Ectodermal cell (in vitro differentiated cells): ENCODE data around the gene NR2E1.
A peak's percentile ranks its signal among the peaks of the same experiment; 100 is the strongest.

Experiments
- H3K27ac ChIP-seq: 2 replicates; pipeline ENCODE4 v1.7.0; 2013; ENCODE audit warnings: mild to moderate bottlenecking, low read depth, low read length; ENCODE audit not compliant: insufficient read depth, poor library complexity, severe bottlenecking
- H3K27me3 ChIP-seq: 2 replicates; pipeline ENCODE4 v1.7.0; 2013; ENCODE audit warnings: mild to moderate bottlenecking, low read length; ENCODE audit not compliant: insufficient read depth, control insufficient read depth, poor library complexity, severe bottlenecking
- H3K36me3 ChIP-seq: one replicate; pipeline ENCODE4 v1.7.0; 2013; ENCODE audit warnings: low read length; ENCODE audit not compliant: control insufficient read depth, insufficient read depth
- H3K4me1 ChIP-seq: one replicate; pipeline ENCODE4 v1.7.0; 2013; ENCODE audit warnings: low read length; ENCODE audit not compliant: control insufficient read depth, insufficient read depth
- H3K4me3 ChIP-seq: 2 replicates; pipeline ENCODE4 v1.7.0; 2013; ENCODE audit warnings: low read depth, low read length, control low read depth; ENCODE audit not compliant: insufficient read depth
- H3K9me3 ChIP-seq: 2 replicates; pipeline ENCODE4 v1.7.0; 2013; ENCODE audit warnings: mild to moderate bottlenecking, low read length, moderate library complexity; ENCODE audit not compliant: control insufficient read depth
- WGBS, 2 experiments: methylation state at CpG; one replicate each; pipeline ENCODE4 v1.1.7; 2013; ENCODE audit warnings: missing lambda C conversion rate in 2 of 2; 5-methylcytosine and 5-hydroxymethylcytosine counted together

Gene NR2E1

GRCh38 chr6:108152446-108152845, 13.4 kb upstream of the NR2E1 start:
- Histone ChIP-seq H3K4me3 (no peak overlapping the region), H3K27me3 (peaks cover 78% of the 10 kb centered on the region), H3K27ac (no peak overlapping the region), H3K36me3 (no peaks in the 10 kb centered on the region), H3K9me3 (no peaks in the 10 kb centered on the region), H3K4me1 (peaks cover 18% of the 10 kb centered on the region)
- WGBS, 2 experiments: 94 to 96% methylated on average over 4 of the region's 4 CpGs

GRCh38 chr6:108156180-108156937, 9.5 kb upstream of the NR2E1 start:
- Histone ChIP-seq H3K9me3 (no peaks in the 10 kb centered on the region), H3K36me3 (no peaks in the 10 kb centered on the region), H3K4me3 (no peak overlapping the region), H3K27ac (no peak overlapping the region), H3K27me3 (peaks cover 96% of the 10 kb centered on the region), H3K4me1 (peaks cover 31% of the 10 kb centered on the region)
- whole genome bisulfite sequencing, 2 experiments: 12% methylated on average over 10 of the region's 10 CpGs

- H3K27me3 ChIP-seq: peaks cover 99% of the 10 kb centered on the region
- 4 to 11% methylated on average over 8 of the region's 8 CpGs for WGBS, 2 experiments
- H3K27ac ChIP-seq: no peak overlapping the region
- H3K9me3 ChIP-seq: no peaks in the 10 kb centered on the region
- H3K4me3 ChIP-seq: peak overlapping the region; percentile 20
- H3K36me3 ChIP-seq: no peaks in the 10 kb centered on the region
- peaks cover 31% of the 10 kb centered on the region for H3K4me1 ChIP-seq
Measured at GRCh38 chr6:108156938-108157233, 8.9 kb upstream of the NR2E1 start.

DNA sequence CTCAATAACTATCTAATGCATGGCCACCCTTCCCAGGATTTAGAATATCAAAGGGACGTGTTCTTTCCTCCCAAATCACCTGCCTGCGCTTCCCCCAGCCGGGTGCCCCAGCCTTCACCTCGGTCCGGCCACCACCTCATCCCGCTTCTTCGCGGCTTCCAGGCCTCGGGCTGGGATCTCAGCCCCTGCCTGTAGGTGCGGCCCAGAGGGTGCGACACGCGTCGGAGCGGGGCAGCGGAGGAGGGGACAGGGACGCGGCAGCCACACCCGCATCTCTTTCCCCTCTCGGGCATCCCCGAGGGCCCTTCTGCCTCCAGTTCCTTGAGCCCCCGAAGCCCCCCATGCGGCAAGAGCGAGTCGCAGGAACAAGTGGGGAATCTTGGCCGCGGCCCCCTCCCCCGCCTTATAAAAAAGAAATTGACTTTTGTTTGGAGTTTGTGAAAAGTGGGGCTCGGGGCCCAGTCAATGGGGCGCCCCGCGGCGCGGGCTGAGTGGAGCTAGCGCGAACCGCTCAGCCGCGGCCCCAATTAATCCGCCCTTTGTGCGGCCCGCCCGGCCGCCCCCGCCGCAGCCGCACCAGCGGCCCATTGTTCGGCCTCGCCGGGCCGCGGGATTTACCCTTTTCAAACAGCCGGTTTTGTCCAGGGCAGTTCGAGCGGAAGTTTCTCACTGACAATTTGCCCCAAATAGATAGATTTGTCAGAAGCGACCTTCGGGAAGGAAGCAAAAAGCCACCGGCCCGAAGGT, 8.4 kb upstream of the NR2E1 start:
- WGBS, 2 experiments: 0 to 1% methylated on average over 59 to 60 of the region's 60 CpGs
- H3K27me3 ChIP-seq: peaks cover 99% of the 10 kb centered on the region
- H3K27ac ChIP-seq: no peak overlapping the region
- peak overlapping the region; percentile 20 for H3K4me3 ChIP-seq
- peaks cover 31% of the 10 kb centered on the region for H3K4me1 ChIP-seq
- H3K36me3 ChIP-seq: no peaks in the 10 kb centered on the region
- no peaks in the 10 kb centered on the region for H3K9me3 ChIP-seq

- WGBS, 2 experiments: 1% methylated on average over 38 of the region's 38 CpGs
- H3K4me1 ChIP-seq: peaks cover 31% of the 10 kb centered on the region
- H3K27me3 ChIP-seq: peaks cover 99% of the 10 kb centered on the region
- H3K9me3 ChIP-seq: no peaks in the 10 kb centered on the region
- H3K4me3 ChIP-seq: no peak overlapping the region
- H3K27ac ChIP-seq: peak overlapping the region; percentile 2
- H3K36me3 ChIP-seq: no peaks in the 10 kb centered on the region
Measured at GRCh38 chr6:108157981-108158525, 7.8 kb upstream of the NR2E1 start.

DNA sequence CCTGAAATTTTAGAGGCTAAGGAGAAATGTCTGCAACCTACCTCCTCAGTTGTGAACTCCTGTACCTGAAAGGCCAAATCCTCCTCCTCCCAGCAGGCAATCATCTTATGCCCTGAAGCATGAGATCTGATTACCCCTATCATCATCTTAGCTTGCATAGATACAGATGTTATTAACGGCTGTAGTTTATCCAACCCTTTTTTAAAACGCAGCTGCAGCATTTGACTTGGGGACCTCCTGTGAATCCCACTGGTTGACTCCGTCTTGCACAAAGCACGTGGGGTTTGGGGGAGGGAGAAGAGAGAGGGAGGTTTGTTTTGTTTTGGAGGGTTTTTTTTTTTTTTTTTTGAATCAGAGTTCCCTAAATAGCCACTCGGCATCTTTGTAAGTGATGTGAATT, 5.8 kb upstream of the NR2E1 start:
- H3K9me3 ChIP-seq: no peaks in the 10 kb centered on the region
- peaks cover 44% of the 10 kb centered on the region for H3K4me1 ChIP-seq
- H3K27me3 ChIP-seq: peaks cover 100% of the 10 kb centered on the region
- H3K4me3 ChIP-seq: no peak overlapping the region
- no peaks in the 10 kb centered on the region for H3K36me3 ChIP-seq
- 3% methylated on average over 5 of the region's 5 CpGs for WGBS, 2 experiments
- no peak overlapping the region for H3K27ac ChIP-seq

- Histone ChIP-seq H3K4me3 (no peak overlapping the region), H3K36me3 (no peaks in the 10 kb centered on the region), H3K9me3 (no peaks in the 10 kb centered on the region), H3K27me3 (peaks cover 100% of the 10 kb centered on the region), H3K4me1 (peaks cover 49% of the 10 kb centered on the region), H3K27ac (no peak overlapping the region)
- WGBS, 2 experiments: 13 to 18% methylated on average over 3 of the region's 3 CpGs
Measured at GRCh38 chr6:108161724-108162282, 4.0 kb upstream of the NR2E1 start.

- H3K4me1 ChIP-seq: peaks cover 54% of the 10 kb centered on the region
- H3K27ac ChIP-seq: no peak overlapping the region
- 6 to 11% methylated on average over 6 of the region's 6 CpGs for WGBS, 2 experiments
- H3K36me3 ChIP-seq: no peaks in the 10 kb centered on the region
- H3K9me3 ChIP-seq: no peaks in the 10 kb centered on the region
- H3K4me3 ChIP-seq: no peak overlapping the region
- H3K27me3 ChIP-seq: peaks cover 100% of the 10 kb centered on the region
Measured at GRCh38 chr6:108163267-108163643, 2.6 kb upstream of the NR2E1 start.

DNA sequence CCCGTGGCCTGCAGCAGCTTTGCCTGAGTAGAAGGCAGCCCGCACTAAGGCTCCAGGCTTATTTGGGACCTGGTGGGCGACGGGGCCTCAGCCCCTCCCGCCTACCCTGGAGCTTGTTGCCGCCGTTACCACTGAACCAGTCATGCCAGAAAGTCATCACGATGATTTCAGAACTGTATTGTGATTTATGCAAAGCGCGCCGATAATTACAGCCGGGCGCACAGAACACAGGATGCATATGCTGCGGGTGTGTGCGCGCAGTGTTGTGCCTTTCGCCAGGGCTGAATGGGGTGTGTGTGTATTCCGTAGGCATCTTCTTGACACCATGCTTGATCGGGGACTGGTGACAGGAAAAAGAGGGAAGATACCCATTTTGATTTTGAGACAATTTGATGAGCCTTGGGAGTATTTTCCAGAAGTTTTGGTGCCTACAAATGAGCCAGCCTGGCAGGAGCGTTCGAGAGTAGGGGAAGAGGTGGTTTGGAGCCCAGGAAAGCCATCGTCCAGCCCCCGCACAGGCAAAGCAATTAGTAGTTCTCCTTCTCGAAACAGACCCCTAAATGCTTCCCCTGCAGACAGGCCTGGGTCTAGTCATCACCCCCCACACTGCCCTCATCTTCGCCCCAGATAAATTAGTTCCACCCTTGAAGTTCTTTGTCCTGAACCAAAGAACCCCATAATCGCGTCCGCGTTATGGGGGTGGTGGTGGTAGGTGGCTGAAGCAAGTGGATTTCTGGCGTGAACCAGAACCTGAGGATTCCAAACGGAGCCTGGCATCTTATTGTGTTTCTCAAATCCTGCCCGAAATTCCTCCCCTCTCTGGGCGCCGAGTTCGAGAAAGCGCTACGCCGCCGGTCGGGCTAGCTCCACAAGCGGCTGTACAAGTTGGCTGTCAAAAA, 1.9 kb upstream of the NR2E1 start:
- Histone ChIP-seq H3K36me3 (no peaks in the 10 kb centered on the region), H3K4me1 (peaks cover 55% of the 10 kb centered on the region), H3K27me3 (peaks cover 100% of the 10 kb centered on the region), H3K9me3 (no peaks in the 10 kb centered on the region), H3K27ac (no peak overlapping the region), H3K4me3 (no peak overlapping the region)
- 3% methylated on average over 37 to 41 of the region's 41 CpGs for WGBS, 2 experiments

- Histone ChIP-seq H3K9me3 (no peaks in the 10 kb centered on the region), H3K4me3 (peak overlapping the region; percentile 13), H3K4me1 (peaks cover 55% of the 10 kb centered on the region), H3K27me3 (peaks cover 100% of the 10 kb centered on the region), H3K27ac (no peak overlapping the region), H3K36me3 (no peaks in the 10 kb centered on the region)
- 2% methylated on average over 17 of the region's 17 CpGs for WGBS, 2 experiments
Measured at GRCh38 chr6:108164543-108164814, 1.3 kb upstream of the NR2E1 start.
